GM18508 (cell line): ENCODE data around the gene STK25.
"Not testable (repeated sequence)": the region's sequence is repeated elsewhere in the genome, so short reads cannot be mapped to it uniquely, and the experiment has no call there.

ENCODE experiments used
- ATAC-seq: cut with Tn5 transposase; IDR thresholded peaks from one replicate; pipeline ENCODE4 v1.9.1; 2021; ENCODE audit warnings: moderate number of reproducible peaks; ENCODE audit not compliant: insufficient read depth, unreplicated experiment

The STK25 gene

GRCh38 chr2:241540771-241541561 is 32.6 kb upstream of the STK25 start:
- ATAC-seq, result no peak

GRCh38 chr2:241540401-241540770 is 32.0 kb upstream of the STK25 start:
- ATAC-seq, result no peak

GRCh38 chr2:241539616-241540374 is 31.4 kb upstream of the STK25 start:
- ATAC-seq, result no peak

GRCh38 chr2:241538838-241539615 is 30.6 kb upstream of the STK25 start:
- ATAC-seq, result no peak

- no peak for ATAC-seq
Observed at GRCh38 chr2:241535871-241536655, 27.7 kb upstream of the STK25 start.

GRCh38 chr2:241534701-241535375 is 26.5 kb upstream of the STK25 start:
- ATAC-seq, result no peak

GRCh38 chr2:241534293-241534692 is 25.9 kb upstream of the STK25 start:
- no peak for ATAC-seq

- ATAC-seq, result no peak
Observed at GRCh38 chr2:241532733-241533601, 24.6 kb upstream of the STK25 start.

- no peak for ATAC-seq
Observed at GRCh38 chr2:241532168-241532567, 23.8 kb upstream of the STK25 start.

- no peak for ATAC-seq
Observed at GRCh38 chr2:241531161-241531722, 22.9 kb upstream of the STK25 start.

GRCh38 chr2:241530571-241530970 is 22.2 kb upstream of the STK25 start:
- ATAC-seq, result no peak

- ATAC-seq, result not testable (repeated sequence)
Observed at GRCh38 chr2:241525818-241526780, 17.7 kb upstream of the STK25 start.

- ATAC-seq, result no peak
Observed at GRCh38 chr2:241522477-241522876, 14.1 kb upstream of the STK25 start.

- ATAC-seq, result no peak
Observed at GRCh38 chr2:241519669-241520068, 11.3 kb upstream of the STK25 start.

- no peak for ATAC-seq
Observed at GRCh38 chr2:241517297-241517696, 8.9 kb upstream of the STK25 start.

- ATAC-seq, result no peak
Observed at GRCh38 chr2:241516520-241516965, 8.2 kb upstream of the STK25 start.
